Activated gamma-delta T cell (primary cell): ENCODE data around the gene LGALS4.
"Not testable (repeated sequence)": the region's sequence is repeated elsewhere in the genome, so short reads cannot be mapped to it uniquely, and the experiment has no call there.

ENCODE experiments used
- DNase-seq: peaks from one replicate; lab custom pipeline; 2025; lab: John Stamatoyannopoulos, UW

The LGALS4 gene

DNA sequence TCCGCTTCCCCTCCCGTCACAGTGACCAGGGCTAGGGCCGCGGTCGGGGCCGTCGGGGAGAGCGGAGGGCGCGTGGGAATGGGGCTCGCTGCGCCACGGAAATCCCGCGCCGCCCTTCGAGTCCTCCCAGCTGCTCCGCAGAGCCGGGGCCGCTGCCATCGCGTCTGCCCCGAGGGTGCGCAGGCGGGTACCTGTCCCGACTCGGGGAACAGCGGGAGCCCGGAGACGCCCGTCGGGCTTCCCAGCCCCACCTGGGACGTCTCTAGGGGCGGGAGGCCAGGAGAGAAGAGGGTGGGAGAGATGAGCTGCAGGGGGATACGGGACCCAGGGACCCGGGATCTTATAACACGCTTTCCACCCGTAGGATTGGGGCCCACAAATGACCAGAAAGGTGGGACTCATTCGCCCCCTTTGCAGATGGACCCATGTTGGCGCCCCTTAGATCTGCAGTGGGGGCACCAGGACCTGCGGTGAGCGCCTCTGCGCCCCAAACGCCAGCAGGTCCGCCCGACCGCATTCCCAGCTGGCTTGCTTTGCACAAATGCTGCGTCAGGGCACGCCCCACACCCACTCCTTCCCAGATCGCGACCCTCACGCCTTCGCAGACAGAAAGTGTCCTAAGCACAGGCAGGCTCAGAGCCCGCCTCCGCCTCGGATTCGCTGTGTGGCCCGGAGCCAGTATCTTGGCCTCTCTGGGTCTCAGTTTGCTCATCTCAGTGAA lies 42.4 kb downstream of the LGALS4 start:
- not testable (repeated sequence) for DNase-seq

DNA sequence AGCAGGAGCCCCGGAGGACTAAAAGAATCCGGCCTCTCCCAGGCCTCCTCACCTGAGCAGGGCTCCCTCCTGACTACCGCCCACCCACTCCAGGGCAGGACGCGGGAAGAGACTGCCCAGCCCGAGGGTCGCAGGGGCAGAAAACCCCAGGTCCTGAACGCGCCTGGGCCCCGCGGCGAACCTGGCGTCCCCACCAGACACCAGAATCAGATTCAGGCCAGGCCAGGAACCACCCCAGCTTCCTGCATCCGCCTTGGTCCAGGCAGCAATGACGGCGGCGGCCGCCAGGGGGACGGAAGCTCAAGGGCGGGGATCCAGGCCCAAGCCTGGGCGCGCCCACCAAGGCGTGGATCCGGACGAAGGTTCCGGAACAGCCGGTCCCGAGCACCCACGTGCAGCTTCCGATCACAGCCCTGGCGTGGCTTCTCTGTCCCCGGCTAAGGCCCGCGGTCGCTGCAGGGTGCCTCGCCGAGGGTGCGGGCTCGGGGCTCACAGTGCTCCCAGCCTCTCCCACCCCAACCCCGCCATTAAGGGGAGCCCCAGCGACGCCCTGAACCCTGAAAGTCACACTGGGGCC lies 43.0 kb downstream of the LGALS4 start:
- DNase-seq = peak; percentile 78

- DNase-seq = no peak
Observed at GRCh38 chr19:38766276-38767047, 46.3 kb downstream of the LGALS4 start.

GRCh38 chr19:38765214-38765613 lies 47.5 kb downstream of the LGALS4 start:
- no peak for DNase-seq

GRCh38 chr19:38763795-38764220 lies 48.9 kb downstream of the LGALS4 start:
- no peak for DNase-seq

GRCh38 chr19:38761884-38762389 lies 50.8 kb downstream of the LGALS4 start:
- not testable (repeated sequence) for DNase-seq

DNA sequence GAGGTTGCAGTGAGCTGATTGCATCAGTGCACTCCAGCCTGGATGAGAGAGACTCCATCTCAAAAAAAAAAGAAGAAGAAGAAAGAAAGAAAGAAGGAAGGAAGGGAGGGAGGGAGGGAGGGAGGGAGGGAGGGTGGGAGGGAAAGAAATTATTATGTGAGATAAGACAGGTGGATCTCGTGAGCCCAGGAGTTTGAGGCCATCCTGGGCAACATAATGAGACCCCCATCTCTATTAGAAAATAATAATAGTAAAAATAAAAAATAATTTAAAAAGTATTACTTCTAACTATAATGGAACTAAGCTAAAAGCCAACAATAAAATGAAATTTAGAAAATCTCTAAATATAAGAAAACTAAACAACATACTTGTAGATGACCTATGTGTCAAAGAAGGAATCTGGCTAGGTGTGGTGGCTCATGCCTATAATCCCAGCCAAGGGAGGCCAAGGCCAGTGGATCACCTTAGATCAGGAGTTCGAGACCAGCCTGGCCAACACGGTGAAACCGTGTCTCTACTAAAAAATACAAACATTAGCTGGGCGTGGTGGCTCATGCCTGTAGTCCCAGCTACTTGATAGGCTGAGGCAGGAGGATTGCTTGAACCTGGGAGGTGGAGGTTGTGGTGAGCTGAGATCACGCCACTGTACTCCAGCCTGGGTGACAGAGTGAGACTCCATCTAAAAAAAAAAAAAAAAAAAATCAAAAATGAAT lies 51.8 kb downstream of the LGALS4 start:
- DNase-seq = not testable (repeated sequence)

GRCh38 chr19:38759590-38760003 lies 53.1 kb downstream of the LGALS4 start:
- no peak for DNase-seq

GRCh38 chr19:38754196-38754595 lies 58.5 kb downstream of the LGALS4 start:
- not testable (repeated sequence) for DNase-seq

DNA sequence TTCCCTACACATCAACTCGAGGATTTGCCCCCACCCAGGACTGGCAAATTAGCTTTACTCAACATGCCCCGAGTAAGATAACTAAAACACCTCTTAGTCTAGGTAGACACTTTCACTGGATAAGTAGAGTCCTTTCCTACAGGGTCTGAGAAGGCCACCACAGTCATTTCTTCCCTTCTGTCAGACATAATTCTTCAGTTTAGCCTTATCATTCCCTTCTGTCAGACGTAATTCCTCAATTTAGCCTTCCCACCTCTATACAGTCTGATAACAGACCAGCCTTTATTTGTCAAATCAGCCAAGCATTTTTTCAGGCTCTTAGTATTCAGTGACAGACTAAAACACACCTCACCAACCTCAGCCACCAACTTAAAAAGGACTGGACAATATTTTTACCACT lies 59.0 kb downstream of the LGALS4 start:
- DNase-seq = not testable (repeated sequence)
